ENCODE results near the gene SCUBE1. TPM values are rescaled to one million over a fixed set of nuclear protein-coding genes. Genes with fewer than 3 reads are reported as not detected.

SCUBE1 gene
- total and polyA plus RNA-seq, 2 of the 4 experiments (the other 2 are of a cell fraction): not detected

- TF ChIP-seq RCOR1 (IDR thresholded peaks at IDR 0.05; ENCODE audit: insufficient replicate concordance, low read length) (no peak), CHD1 (IDR thresholded peaks at IDR 0.05; ENCODE audit: low read depth, low read length) (no peak), RAD21 (IDR thresholded peaks at IDR 0.05; ENCODE audit: low read length) (peak; percentile 37), SMC3 (IDR thresholded peaks at IDR 0.05; ENCODE audit: low read depth, low read length) (peak; percentile 46)
These were observed 155.7 kb downstream of the SCUBE1 start (continued) for GRCh38 chr22:43187171-43188099.

All from IMR-90 (cell line).